PFSK-1 (cell line): ENCODE data around the gene RARRES1.

Experiments
- POLR2AphosphoS5 ChIP-seq: IDR thresholded peaks from 2 replicates; pipeline ENCODE4 v1.6.1; 2012; ENCODE audit warnings: low read depth, mild to moderate bottlenecking, control low read depth, low read length, moderate library complexity
- REST ChIP-seq, 2 experiments: IDR thresholded peaks; 2 replicates each; pipeline versions ENCODE4 v1.6.1 to v1.8.0; 2011 to 2012; ENCODE audit warnings: low read depth in 2 of 2, low read length in 2 of 2, control low read depth in 1 of 2, inconsistent platforms in 1 of 2, mild to moderate bottlenecking in 1 of 2, moderate library complexity in 1 of 2; ENCODE audit not compliant: insufficient read depth in 1 of 2

GRCh38 chr3:158769952-158770740 is 37.9 kb upstream of the RARRES1 start:
- TF ChIP-seq REST (IDR thresholded peaks at IDR 0.05; ENCODE audit: insufficient read depth in 1 of 2, low read depth in 2 of 2, low read length in 2 of 2) (no peak), POLR2AphosphoS5 (no peak)
